ENCODE data around the gene ZBTB43. TPM values are rescaled to one million over a fixed set of nuclear protein-coding genes. Genes with fewer than 3 reads are reported as not detected.

The ZBTB43 gene
- total RNA-seq, 2 donors from 2014 or later = 36.8 to 52.0 TPM

DNA sequence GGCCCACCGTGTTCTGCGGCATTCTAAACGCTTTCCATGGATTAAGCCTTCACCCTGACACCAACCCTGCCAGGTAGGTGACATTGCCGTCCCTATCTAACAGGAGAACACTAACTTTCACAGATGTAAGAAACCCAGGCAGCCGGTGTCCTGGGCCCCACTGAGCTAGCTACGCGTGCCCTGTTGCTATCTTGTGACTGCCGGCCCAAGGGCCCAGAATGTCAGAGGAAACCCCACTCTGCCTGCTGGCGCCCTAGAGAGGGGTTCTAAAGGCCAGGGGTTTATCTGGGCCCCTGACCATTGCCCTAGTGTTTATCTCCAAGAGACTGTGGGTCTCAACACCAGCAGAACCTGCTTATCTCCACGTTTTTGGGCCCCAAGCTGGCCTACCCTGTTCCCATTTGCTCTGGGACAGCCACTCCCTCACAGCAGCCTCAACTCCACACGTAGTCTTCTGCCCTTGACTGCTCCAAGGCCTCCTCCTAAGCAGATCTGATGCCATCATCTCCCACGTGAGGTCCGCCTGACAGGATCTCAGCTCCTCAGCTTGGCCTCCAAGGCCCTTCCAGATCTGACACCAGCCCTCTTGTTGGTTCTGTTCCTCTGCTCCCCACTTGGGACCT lies 37.5 kb downstream of the ZBTB43 start:
- H3K4me3 Mint-ChIP-seq = no peak overlapping the region
- H3K27me3 Mint-ChIP-seq = peaks cover 5% of the 10 kb centered on the region
- no peak overlapping the region for H3K27ac Mint-ChIP-seq

DNA sequence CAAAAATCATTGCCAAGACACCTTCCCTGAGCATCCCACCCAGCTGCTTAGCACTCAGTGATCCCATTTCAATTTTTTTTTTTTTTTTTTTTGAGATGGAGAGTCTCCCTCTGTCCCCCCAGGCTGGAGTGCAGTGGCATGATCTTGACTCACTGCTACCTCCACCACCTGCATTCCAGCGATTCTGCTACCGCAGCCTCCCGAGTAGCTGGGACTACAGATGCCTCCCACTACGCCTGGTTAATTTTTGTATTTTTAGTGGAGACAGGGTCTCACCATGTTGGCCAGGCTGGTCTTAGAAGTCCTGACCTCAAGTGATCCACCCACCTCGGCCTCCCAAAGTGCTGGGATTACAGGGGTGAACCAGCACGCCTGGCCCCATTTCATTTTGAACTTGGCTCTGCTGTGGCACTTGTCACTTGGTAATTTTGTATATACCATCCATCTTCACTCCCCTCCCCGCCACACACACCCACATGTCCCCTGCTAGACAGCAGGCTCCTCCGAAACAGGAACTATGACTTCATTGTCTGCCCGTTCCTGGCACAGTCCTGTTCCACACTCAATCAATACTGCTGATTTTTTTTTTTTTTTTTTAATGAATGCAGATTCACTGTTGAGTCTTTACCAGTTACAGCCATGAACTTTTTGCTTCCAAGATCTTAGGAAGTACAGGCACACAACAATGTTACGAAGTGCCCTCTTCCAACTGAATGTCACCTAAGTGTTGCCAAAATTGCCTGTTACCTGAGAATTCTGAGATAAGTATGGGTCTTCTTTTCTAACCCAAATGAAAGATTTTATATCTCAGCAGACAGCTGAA lies 38.3 kb downstream of the ZBTB43 start:
- Mint-ChIP-seq H3K27ac (no peak overlapping the region), H3K4me1 (peaks cover 7% of the 10 kb centered on the region), H3K36me3 (ENCODE audit: low read depth) (peaks cover 2% of the 10 kb centered on the region), H3K27me3 (peaks cover 13% of the 10 kb centered on the region), H3K4me3 (no peak overlapping the region)
- DNase-seq (no peak), ATAC-seq (no peak)
- no peaks in the 10 kb centered on the region for H3K9me3 ChIP-seq (ENCODE audit: control insufficient read depth, low read length, poor library complexity, severe bottlenecking)

More for the DNA sequence above, 37.5 kb downstream of the ZBTB43 start:
- H3K4me1 Mint-ChIP-seq = peaks cover 7% of the 10 kb centered on the region
- DNase-seq (no peak), ATAC-seq (no peak)
- peaks cover 2% of the 10 kb centered on the region for H3K36me3 Mint-ChIP-seq (ENCODE audit: low read depth)
- H3K9me3 ChIP-seq (ENCODE audit: control insufficient read depth, low read length, poor library complexity, severe bottlenecking) = no peaks in the 10 kb centered on the region

DNA sequence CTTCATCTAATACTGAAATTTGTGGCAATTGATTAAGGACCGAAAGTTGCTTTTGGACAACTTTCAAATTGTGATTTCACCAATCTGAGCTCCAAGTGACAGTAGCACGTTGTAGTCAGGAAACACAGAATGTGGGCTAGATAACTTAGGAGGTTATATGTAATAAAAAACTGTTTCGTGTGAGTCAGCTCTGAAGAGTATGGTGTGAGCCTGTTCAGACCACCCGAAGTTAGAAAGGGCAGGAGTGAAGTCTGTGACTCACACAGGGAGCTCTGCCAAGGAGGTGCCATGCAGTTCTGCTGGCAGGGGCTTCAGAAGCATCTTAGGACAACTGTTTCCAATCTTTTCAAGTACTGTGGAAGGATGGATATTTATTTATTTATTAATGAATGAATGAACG lies 39.2 kb downstream of the ZBTB43 start:
- Mint-ChIP-seq H3K36me3 (ENCODE audit: low read depth) (no peaks in the 10 kb centered on the region), H3K4me1 (peaks cover 5% of the 10 kb centered on the region), H3K4me3 (no peak overlapping the region), H3K27me3 (peaks cover 17% of the 10 kb centered on the region), H3K27ac (no peak overlapping the region)
- H3K9me3 ChIP-seq (ENCODE audit: control insufficient read depth, low read length, poor library complexity, severe bottlenecking) = no peaks in the 10 kb centered on the region
- no peak for ATAC-seq
- DNase-seq = no peak

DNA sequence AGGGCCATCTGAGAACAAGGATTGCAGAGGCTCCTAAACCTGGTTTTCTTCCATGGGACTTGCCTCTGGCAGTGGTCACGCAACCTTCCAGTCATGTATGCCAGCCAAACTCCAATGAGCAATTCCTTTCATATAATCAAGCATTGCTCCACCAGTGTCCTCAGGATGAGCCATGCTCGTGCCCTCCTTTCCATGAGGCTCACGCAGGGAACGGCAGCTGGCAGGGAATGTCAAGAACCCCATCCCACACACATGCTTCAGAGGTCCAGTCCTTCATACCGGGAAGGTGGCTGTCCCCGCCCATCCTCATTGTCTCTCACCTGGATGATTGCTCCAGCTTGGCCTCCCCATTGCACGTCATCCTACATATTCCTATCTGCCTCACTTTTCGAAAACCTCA lies 42.2 kb downstream of the ZBTB43 start:
- Mint-ChIP-seq H3K27ac (no peak overlapping the region), H3K4me1 (peaks cover 3% of the 10 kb centered on the region), H3K27me3 (peaks cover 32% of the 10 kb centered on the region), H3K4me3 (no peak overlapping the region), H3K36me3 (ENCODE audit: low read depth) (no peaks in the 10 kb centered on the region)
- DNase-seq (no peak), ATAC-seq (no peak)
- no peaks in the 10 kb centered on the region for H3K9me3 ChIP-seq (ENCODE audit: control insufficient read depth, low read length, poor library complexity, severe bottlenecking)

DNA sequence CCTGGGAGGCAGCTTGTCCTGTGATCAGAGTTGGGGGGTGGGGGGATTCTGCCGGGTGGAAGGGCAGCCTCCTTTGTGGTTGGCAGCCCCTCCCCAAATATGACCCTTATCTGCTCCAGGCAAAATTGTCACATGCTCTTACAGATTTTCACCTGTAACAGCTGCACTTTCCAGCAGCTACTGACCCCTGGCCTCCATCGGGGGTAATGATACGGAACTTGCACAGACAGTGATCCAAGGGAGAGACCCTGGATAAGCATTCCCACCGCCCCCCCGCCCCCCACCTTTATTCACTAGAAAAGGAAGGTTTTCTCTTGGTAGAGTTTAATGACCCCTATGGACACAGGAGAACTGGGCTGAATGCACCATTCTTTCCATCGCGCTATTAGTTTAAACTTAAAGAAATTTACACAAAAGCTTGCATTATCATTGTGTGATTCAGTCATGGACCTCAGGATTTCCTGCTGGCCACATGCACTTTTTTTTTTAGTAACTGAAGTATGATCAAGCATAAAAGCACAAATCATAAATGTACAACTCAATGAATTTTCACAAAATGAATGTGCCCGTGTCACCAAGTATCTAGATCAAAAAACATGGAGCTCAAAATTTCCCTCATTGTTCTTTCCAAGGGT lies 44.9 kb downstream of the ZBTB43 start:
- H3K9me3 ChIP-seq (ENCODE audit: control insufficient read depth, low read length, poor library complexity, severe bottlenecking) = no peaks in the 10 kb centered on the region
- H3K36me3 Mint-ChIP-seq (ENCODE audit: low read depth) = peaks cover 2% of the 10 kb centered on the region
- H3K27me3 Mint-ChIP-seq = peaks cover 53% of the 10 kb centered on the region
- DNase-seq (no peak), ATAC-seq (no peak)
- H3K4me3 Mint-ChIP-seq = no peak overlapping the region
- no peaks in the 10 kb centered on the region for H3K4me1 Mint-ChIP-seq
- H3K27ac Mint-ChIP-seq = no peak overlapping the region

DNA sequence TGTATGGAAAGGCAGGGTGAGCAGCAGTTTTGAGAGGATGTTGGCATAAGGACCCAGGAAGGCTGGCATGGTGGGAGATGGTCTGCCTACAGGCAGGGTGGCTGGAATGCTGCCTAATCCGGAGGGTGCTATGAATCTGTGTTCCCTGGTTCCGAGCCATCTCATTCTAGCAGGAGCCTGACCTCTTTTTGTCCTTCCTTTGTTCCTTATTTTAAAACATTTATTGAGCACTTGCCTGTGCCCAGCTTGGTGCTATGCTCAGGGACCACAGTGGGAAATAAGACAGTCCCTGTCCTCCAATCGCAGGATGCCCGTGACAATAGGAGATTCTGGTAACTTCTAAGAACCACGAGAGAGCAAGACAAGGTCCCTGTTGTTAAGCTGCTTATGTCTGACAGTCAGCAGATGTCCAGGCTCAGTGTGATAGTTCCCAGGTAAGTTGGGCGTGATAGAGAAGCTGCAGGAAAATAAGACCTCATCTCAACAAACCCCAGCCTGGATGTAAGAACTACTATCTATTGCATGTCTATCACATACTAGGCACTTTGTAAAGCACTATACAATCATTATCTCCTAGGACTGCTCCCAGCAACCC lies 46.5 kb downstream of the ZBTB43 start:
- DNase-seq (no peak), ATAC-seq (no peak)
- Mint-ChIP-seq H3K27ac (no peak overlapping the region), H3K27me3 (peaks cover 63% of the 10 kb centered on the region), H3K36me3 (ENCODE audit: low read depth) (peaks cover 2% of the 10 kb centered on the region), H3K4me1 (no peaks in the 10 kb centered on the region), H3K4me3 (no peak overlapping the region)
- no peaks in the 10 kb centered on the region for H3K9me3 ChIP-seq (ENCODE audit: control insufficient read depth, low read length, poor library complexity, severe bottlenecking)

DNA sequence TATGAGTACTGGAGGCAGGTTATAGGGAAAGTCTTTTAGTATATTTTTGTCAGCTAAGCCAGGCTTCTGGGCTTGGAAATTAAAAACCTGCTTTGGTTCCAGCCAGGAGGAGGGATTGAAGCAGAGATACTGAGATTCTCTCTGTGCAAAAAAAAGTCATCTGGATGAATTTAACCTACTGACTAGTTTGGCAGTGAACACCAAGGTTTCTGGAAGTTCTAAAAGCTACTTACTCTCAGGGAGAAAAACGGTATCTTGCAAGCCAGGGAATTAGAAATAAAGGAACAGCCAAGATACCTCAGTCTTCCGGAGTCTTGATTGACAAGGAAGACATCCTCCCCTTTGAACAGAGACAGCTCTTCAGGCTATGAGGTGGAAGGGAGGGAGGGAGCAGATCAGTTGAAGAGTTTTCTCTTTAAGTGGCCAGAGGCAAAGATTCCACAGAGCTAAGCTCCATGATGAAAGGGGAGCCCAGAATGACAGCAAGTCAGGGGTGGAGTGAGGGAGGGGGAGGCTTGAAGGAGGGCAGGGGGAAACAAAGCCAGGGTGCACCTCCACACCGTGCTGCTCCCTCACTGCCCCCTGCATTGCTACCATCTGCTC lies 47.3 kb downstream of the ZBTB43 start:
- Mint-ChIP-seq H3K27me3 (peaks cover 62% of the 10 kb centered on the region), H3K36me3 (ENCODE audit: low read depth) (peaks cover 2% of the 10 kb centered on the region), H3K27ac (no peak overlapping the region), H3K4me3 (no peak overlapping the region), H3K4me1 (no peaks in the 10 kb centered on the region)
- ATAC-seq (no peak), DNase-seq (no peak)
- H3K9me3 ChIP-seq (ENCODE audit: control insufficient read depth, low read length, poor library complexity, severe bottlenecking) = no peaks in the 10 kb centered on the region

DNA sequence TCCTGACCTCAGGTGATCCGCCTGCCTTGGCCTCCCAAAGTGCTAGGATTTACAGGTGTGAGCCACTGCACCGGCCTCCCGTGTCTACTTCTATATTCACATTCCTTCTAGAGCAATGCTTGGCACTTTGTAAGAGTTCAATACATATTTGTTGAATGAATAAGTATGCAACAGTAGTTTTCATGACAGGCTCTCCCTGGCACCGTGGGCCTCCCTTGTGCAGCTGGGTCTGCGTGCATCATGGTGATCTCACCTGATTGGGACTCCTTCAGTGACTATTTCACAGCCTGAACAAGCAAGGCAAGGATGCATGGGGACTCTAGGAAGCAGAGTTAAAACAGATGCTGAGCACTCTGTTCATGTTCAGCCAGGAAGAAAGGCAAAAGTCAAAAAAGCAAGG lies 48.8 kb downstream of the ZBTB43 start:
- no peak for DNase-seq
- Mint-ChIP-seq H3K27me3 (peaks cover 54% of the 10 kb centered on the region), H3K36me3 (ENCODE audit: low read depth) (peaks cover 2% of the 10 kb centered on the region), H3K4me1 (no peaks in the 10 kb centered on the region), H3K27ac (no peak overlapping the region), H3K4me3 (no peak overlapping the region)
- no peaks in the 10 kb centered on the region for H3K9me3 ChIP-seq (ENCODE audit: control insufficient read depth, low read length, poor library complexity, severe bottlenecking)
- no peak for ATAC-seq

DNA sequence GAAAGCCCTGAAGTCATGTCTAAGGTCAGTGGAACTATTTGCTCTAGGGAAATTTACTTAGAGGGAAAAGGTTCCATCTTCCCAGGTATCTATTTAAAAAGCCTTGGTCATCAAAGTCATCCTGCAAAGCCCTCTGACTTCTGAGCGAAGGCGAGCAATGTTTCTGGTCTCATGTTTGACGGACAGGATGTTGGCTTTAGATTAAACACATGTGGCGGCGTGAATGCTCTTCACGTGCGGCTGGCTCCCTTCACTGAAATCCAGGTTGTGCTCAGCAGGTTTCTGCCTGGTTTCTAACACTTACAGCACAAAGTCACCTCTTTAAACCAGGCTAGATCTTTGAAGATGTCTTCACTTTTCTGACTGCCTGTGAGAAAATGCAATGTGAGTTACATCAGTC lies 49.9 kb downstream of the ZBTB43 start:
- peaks cover 2% of the 10 kb centered on the region for H3K36me3 Mint-ChIP-seq (ENCODE audit: low read depth)
- no peaks in the 10 kb centered on the region for H3K9me3 ChIP-seq (ENCODE audit: control insufficient read depth, low read length, poor library complexity, severe bottlenecking)
- DNase-seq (no peak), ATAC-seq (no peak)
- H3K4me1 Mint-ChIP-seq = no peaks in the 10 kb centered on the region
- H3K27me3 Mint-ChIP-seq = peaks cover 54% of the 10 kb centered on the region
- no peak overlapping the region for H3K27ac Mint-ChIP-seq
- H3K4me3 Mint-ChIP-seq = no peak overlapping the region

DNA sequence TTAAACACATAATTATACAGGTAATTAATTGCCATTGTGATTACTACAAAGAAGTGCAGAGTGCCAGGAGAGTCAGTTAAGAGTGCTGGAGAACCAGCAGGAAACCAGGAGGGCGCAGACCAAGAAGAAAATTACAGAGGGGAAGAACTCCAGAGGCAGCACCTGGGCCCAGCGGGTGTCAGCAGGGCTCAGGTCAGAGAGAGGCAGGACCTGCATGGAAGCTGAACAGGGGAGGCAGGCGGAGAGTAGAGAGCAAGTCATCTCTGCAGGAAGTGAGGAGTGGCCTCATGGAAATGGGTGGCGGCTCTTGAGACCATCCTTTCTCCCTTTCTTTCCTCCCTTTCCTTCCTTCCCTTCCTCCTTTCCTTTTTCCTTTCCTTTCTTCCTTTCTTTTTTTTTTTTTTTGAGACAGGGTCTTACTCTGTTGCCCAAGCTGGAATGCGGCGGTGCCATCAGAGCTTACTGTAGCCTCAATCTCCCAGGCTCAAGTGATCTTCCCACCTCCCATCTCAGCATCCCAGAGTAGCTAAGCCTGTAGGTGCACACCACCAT lies 51.6 kb downstream of the ZBTB43 start:
- Mint-ChIP-seq H3K4me3 (no peak overlapping the region), H3K4me1 (peaks cover 2% of the 10 kb centered on the region), H3K27me3 (peaks cover 45% of the 10 kb centered on the region), H3K27ac (no peak overlapping the region), H3K36me3 (ENCODE audit: low read depth) (peaks cover 2% of the 10 kb centered on the region)
- DNase-seq (no peak), ATAC-seq (no peak)
- H3K9me3 ChIP-seq (ENCODE audit: control insufficient read depth, low read length, poor library complexity, severe bottlenecking) = no peaks in the 10 kb centered on the region

DNA sequence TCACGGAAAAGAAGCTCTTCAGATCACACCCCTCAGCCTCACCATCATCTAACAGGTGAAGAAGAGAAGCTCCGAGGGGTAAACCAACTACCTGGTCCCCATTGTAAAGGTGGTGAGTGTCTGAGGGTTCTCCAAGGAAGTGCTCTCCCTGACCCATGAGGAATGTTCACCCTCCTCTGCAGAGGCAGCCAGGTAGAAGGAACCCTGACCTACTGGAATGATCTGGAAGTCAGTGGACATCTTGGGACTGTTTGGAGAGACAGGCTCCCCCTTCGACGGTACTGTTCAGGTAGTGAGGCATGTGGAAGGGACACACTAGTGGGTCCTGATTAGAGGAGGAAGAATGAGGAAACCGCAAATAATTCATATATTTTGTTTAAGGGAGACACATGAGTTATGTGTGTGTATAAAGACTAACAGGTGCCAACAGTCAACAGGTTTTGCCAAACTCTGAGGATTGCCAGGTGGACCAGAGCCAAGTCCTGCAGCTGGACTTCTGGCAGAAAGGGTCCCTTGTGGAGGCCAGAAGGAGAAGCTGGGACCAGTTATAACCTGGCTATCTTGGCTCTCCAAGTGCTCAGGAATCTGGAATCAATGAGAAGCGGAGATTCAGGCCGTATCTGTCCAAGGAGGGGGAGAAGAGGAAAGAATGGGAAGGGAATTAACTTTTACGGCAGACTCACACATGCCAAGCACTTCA lies 52.6 kb downstream of the ZBTB43 start:
- H3K27ac Mint-ChIP-seq = no peak overlapping the region
- ATAC-seq (no peak), DNase-seq (no peak)
- peaks cover 35% of the 10 kb centered on the region for H3K27me3 Mint-ChIP-seq
- peaks cover 12% of the 10 kb centered on the region for H3K4me1 Mint-ChIP-seq
- peaks cover 2% of the 10 kb centered on the region for H3K36me3 Mint-ChIP-seq (ENCODE audit: low read depth)
- no peaks in the 10 kb centered on the region for H3K9me3 ChIP-seq (ENCODE audit: control insufficient read depth, low read length, poor library complexity, severe bottlenecking)
- H3K4me3 Mint-ChIP-seq = no peak overlapping the region

DNA sequence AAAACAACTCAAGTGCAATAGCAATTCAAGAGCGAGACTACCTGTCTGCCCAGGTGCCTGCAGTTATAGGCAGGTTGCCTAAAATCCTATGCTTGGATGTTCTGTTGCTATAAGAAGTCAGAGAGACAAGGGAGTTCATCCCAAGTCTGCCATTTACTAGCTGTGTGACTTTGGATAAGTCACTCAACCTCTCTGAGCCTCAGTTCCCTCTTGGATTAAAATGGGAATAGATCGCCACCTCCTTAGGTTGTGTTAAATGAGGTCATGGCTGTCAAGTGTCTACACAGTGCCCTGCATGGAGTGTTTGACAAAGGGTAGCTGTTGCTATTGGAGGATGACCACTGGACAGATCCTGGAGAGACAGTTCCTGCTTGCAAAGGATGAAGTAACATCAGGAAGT lies 54.3 kb downstream of the ZBTB43 start:
- Mint-ChIP-seq H3K27me3 (peaks cover 20% of the 10 kb centered on the region), H3K27ac (no peak overlapping the region), H3K4me3 (peak overlapping the region; percentile 88), H3K36me3 (ENCODE audit: low read depth) (no peaks in the 10 kb centered on the region), H3K4me1 (peaks cover 17% of the 10 kb centered on the region)
- no peaks in the 10 kb centered on the region for H3K9me3 ChIP-seq (ENCODE audit: control insufficient read depth, low read length, poor library complexity, severe bottlenecking)
- ATAC-seq = no peak
- no peak for DNase-seq

Measured in T-helper 17 cell (primary cell).